GM06990 (cell line): ENCODE data around the gene SULT1B1.

Experiments
- DNase-seq: peaks from one replicate; pipeline ENCODE4 v3.0.0-alpha.2; 2011; ENCODE audit not compliant: insufficient read length; ENCODE audit errors: extremely low read depth
- H3K27me3 ChIP-seq: replicated peaks from 2 replicates; pipeline ENCODE4 v1.6.0; 2011; ENCODE audit warnings: low read length; ENCODE audit not compliant: control insufficient read depth, insufficient read depth
- H3K36me3 ChIP-seq: 2 replicates; pipeline ENCODE4 v1.5.1; 2011; ENCODE audit warnings: low read length; ENCODE audit not compliant: control insufficient read depth, insufficient read depth
- H3K4me3 ChIP-seq: replicated peaks from 2 replicates; pipeline ENCODE4 v1.5.1; 2011; ENCODE audit warnings: low read depth, mild to moderate bottlenecking, control low read depth, low read length
- CTCF ChIP-seq: IDR thresholded peaks from 2 replicates; pipeline ENCODE4 v1.5.1; 2011; ENCODE audit warnings: low read length, control low read depth, mild to moderate bottlenecking, inconsistent platforms; ENCODE audit not compliant: insufficient read depth, poor library complexity, severe bottlenecking

SULT1B1 gene

GRCh38 chr4:69748173-69748572 lies 12.2 kb downstream of the SULT1B1 start:
- no peak for DNase-seq
- H3K4me3 ChIP-seq = no peak overlapping the region
- no peak for TF ChIP-seq CTCF
- H3K27me3 ChIP-seq = no peaks in the 10 kb centered on the region
- no peaks in the 10 kb centered on the region for H3K36me3 ChIP-seq

GRCh38 chr4:69744157-69744478 lies 16.3 kb downstream of the SULT1B1 start:
- TF ChIP-seq CTCF = no peak
- Histone ChIP-seq H3K27me3 (no peaks in the 10 kb centered on the region), H3K36me3 (no peaks in the 10 kb centered on the region), H3K4me3 (no peak overlapping the region)
- no peak for DNase-seq

GRCh38 chr4:69743476-69744156 lies 16.8 kb downstream of the SULT1B1 start:
- TF ChIP-seq CTCF = no peak
- Histone ChIP-seq H3K4me3 (no peak overlapping the region), H3K36me3 (no peaks in the 10 kb centered on the region), H3K27me3 (no peaks in the 10 kb centered on the region)
- no peak for DNase-seq

- no peak for DNase-seq
- Histone ChIP-seq H3K27me3 (no peaks in the 10 kb centered on the region), H3K36me3 (no peaks in the 10 kb centered on the region), H3K4me3 (no peak overlapping the region)
- no peak for TF ChIP-seq CTCF
Observed at GRCh38 chr4:69742596-69742995, 17.8 kb downstream of the SULT1B1 start.

GRCh38 chr4:69738872-69739271 lies 21.5 kb downstream of the SULT1B1 start:
- Histone ChIP-seq H3K36me3 (no peaks in the 10 kb centered on the region), H3K4me3 (no peak overlapping the region), H3K27me3 (no peaks in the 10 kb centered on the region)
- no peak for TF ChIP-seq CTCF
- DNase-seq = no peak

GRCh38 chr4:69735119-69735518 lies 25.3 kb downstream of the SULT1B1 start:
- DNase-seq = no peak
- H3K36me3 ChIP-seq = no peaks in the 10 kb centered on the region
- H3K27me3 ChIP-seq = no peaks in the 10 kb centered on the region
- no peak for TF ChIP-seq CTCF
- no peak overlapping the region for H3K4me3 ChIP-seq
